ENCODE data around the gene KRTAP12-2. TPM values are rescaled to one million over a fixed set of nuclear protein-coding genes. Genes with fewer than 3 reads are reported as not detected.
"Not testable (repeated sequence)": the region's sequence is repeated elsewhere in the genome, so short reads cannot be mapped to it uniquely, and the experiment has no call there.

Gene KRTAP12-2
- total RNA-seq, 1 donor from 2014 or later = not detected

DNA sequence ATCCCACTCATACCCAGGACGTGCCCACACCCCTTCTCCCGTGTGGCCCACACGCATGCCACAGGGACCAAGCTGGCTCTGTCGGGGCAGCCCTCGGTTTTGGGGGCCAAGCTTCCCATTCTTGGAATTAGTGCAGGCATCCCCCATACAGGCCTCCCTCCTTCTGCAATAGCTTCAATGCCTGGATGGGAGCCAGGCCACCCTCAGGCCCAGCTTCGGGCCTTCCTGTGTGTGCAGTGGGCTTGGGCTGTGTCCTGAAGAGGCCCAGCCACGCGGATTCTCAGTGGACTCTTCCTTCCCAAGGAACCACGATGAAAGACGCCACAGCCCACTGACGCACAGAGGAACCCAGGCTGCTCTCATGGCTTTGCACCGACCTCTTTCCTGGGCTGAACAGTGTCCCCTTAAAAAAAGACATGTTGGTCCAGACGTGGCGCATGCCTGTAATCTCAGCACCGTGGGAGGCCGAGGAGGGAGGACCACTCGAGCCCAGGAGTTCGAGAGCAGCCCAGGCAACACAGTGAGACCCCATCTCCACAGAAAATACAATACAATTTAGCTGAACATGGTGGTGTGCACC lies 17.1 kb downstream of the KRTAP12-2 start:
- Mint-ChIP-seq H3K9me3 (peaks cover 5% of the 10 kb centered on the region), H3K27ac (no peak overlapping the region)

DNA sequence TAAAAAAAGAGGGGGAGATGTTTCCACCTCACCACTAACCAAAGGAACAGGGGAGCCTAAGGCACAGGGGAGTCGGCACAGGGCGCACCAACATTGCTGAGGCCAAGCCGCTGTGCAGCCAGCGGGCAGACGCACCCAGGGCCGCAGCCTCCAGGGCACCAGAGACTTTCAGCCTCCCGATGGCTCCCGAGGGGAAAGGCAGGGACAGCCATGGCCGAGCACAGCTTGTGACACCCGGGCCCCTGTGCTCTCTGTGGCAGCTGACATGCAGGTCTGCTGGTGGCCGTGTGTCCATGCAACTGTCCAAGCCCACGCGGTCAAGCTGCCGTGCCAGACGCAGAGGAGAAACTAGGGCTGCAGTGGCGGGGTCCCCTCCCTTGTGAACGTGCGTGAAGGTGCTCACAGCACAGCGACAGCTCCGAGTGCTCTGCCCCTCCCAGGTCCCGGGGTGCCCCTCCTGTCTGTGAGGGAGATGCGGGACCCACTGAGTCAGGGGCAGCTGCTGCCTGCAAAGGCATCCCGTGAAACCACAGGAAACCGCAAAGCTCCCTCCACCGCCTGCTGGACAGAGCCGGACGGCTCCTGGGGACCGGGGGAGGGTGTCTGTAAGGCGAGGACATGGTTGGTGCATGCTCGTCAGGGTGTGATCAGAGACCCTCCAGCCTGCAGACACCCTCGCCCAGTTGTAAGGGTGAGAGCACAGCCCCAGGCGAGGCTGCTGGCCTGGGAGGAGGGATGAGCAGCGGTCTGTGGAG lies 18.0 kb downstream of the KRTAP12-2 start:
- peaks cover 4% of the 10 kb centered on the region for H3K4me1 Mint-ChIP-seq (ENCODE audit: unreplicated experiment)
- TF ChIP-seq, protein P1, sequence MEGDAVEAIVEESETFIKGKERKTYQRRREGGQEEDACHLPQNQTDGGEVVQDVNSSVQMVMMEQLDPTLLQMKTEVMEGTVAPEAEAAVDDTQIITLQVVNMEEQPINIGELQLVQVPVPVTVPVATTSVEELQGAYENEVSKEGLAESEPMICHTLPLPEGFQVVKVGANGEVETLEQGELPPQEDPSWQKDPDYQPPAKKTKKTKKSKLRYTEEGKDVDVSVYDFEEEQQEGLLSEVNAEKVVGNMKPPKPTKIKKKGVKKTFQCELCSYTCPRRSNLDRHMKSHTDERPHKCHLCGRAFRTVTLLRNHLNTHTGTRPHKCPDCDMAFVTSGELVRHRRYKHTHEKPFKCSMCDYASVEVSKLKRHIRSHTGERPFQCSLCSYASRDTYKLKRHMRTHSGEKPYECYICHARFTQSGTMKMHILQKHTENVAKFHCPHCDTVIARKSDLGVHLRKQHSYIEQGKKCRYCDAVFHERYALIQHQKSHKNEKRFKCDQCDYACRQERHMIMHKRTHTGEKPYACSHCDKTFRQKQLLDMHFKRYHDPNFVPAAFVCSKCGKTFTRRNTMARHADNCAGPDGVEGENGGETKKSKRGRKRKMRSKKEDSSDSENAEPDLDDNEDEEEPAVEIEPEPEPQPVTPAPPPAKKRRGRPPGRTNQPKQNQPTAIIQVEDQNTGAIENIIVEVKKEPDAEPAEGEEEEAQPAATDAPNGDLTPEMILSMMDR (conservative IDR thresholded peaks at IDR 0.05) = no peak
- H3K9me3 Mint-ChIP-seq = peaks cover 9% of the 10 kb centered on the region
- H3K4me3 Mint-ChIP-seq = no peak overlapping the region
- DNase-seq (ENCODE audit: extremely low spot score, unreplicated experiment) = peak; percentile 60
- H3K36me3 Mint-ChIP-seq = no peaks in the 10 kb centered on the region
- no peak overlapping the region for H3K27ac Mint-ChIP-seq
- H3K27me3 Mint-ChIP-seq = peaks cover 9% of the 10 kb centered on the region

More for the DNA sequence above, 17.1 kb downstream of the KRTAP12-2 start:
- no peaks in the 10 kb centered on the region for H3K36me3 Mint-ChIP-seq
- TF ChIP-seq, protein P1 (conservative IDR thresholded peaks at IDR 0.05) = no peak
- peaks cover 7% of the 10 kb centered on the region for H3K27me3 Mint-ChIP-seq
- peak; percentile 59 for DNase-seq (ENCODE audit: extremely low spot score, unreplicated experiment)
- no peak overlapping the region for H3K4me3 Mint-ChIP-seq
- H3K4me1 Mint-ChIP-seq (ENCODE audit: unreplicated experiment) = peaks cover 4% of the 10 kb centered on the region

DNA sequence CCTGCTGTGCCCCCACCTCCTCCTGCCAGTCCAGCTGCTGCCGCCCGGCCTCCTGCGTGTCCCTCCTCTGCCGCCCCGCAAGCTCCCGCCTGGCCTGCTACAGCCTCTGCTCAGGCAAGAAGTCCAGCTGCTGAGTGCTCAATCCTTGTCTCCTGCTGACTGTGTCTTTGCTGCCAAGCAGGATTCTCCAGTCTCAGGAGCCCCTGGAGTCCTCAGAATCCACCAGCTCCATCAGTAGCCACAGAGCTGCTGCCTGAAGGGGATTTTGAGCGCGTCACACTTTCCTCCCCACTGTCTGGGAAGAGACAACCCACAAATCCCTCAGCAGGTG lies 19.5 kb downstream of the KRTAP12-2 start:
- peaks cover 12% of the 10 kb centered on the region for H3K9me3 Mint-ChIP-seq
- H3K4me1 Mint-ChIP-seq (ENCODE audit: unreplicated experiment) = peaks cover 4% of the 10 kb centered on the region
- H3K36me3 Mint-ChIP-seq = no peaks in the 10 kb centered on the region
- no peak overlapping the region for H3K27ac Mint-ChIP-seq
- H3K27me3 Mint-ChIP-seq = peaks cover 9% of the 10 kb centered on the region
- TF ChIP-seq, protein P1 (conservative IDR thresholded peaks at IDR 0.05) = no peak
- H3K4me3 Mint-ChIP-seq = no peak overlapping the region
- no peak for DNase-seq (ENCODE audit: extremely low spot score, unreplicated experiment)

GRCh38 chr21:44646366-44647221 lies 20.1 kb downstream of the KRTAP12-2 start, which contains the start of gene KRTAP10-11:
Gene KRTAP10-11 (plus strand): TSS chr21:44646414. CDS start chr21:44646459, 45 bp downstream.
- not testable (repeated sequence) for H3K4me1 Mint-ChIP-seq (ENCODE audit: unreplicated experiment); H3K36me3 Mint-ChIP-seq; H3K27ac Mint-ChIP-seq; H3K27me3 Mint-ChIP-seq; H3K4me3 Mint-ChIP-seq
- DNase-seq (ENCODE audit: extremely low spot score, unreplicated experiment) = peak; percentile 61
- H3K9me3 Mint-ChIP-seq = peaks cover 12% of the 10 kb centered on the region

- DNase-seq (ENCODE audit: extremely low spot score, unreplicated experiment) = no peak
- H3K27me3 Mint-ChIP-seq = peaks cover 9% of the 10 kb centered on the region
- H3K4me3 Mint-ChIP-seq = no peak overlapping the region
- peaks cover 18% of the 10 kb centered on the region for H3K9me3 Mint-ChIP-seq
- H3K4me1 Mint-ChIP-seq (ENCODE audit: unreplicated experiment) = peaks cover 4% of the 10 kb centered on the region
- TF ChIP-seq, protein P1 (conservative IDR thresholded peaks at IDR 0.05) = no peak
- H3K36me3 Mint-ChIP-seq = no peaks in the 10 kb centered on the region
- H3K27ac Mint-ChIP-seq = no peak overlapping the region
Observed at GRCh38 chr21:44644878-44645277, 21.8 kb downstream of the KRTAP12-2 start.
